Right ventricle myocardium superior (tissue), 1 donor: ENCODE data around the gene SDC3. TPM values are rescaled to one million over a fixed set of nuclear protein-coding genes. Genes with fewer than 3 reads are reported as not detected.
A peak's percentile ranks its signal among the peaks of the same experiment; 100 is the strongest.
"Not testable (repeated sequence)": the region's sequence is repeated elsewhere in the genome, so short reads cannot be mapped to it uniquely, and the experiment has no call there.

ENCODE experiments used
- ATAC-seq: fragments of 200-7000 bp; cut with Tn5 transposase; one replicate; pipeline ENCODE4 v1.9.1; 2020; ENCODE audit warnings: mild to moderate bottlenecking; ENCODE audit not compliant: poor library complexity
- DNase-seq: peaks from one replicate; pipeline ENCODE4 v3.0.0-alpha.2; 2020
- intact Hi-C: fragments of 100-400 bp; cut with DNase I; formaldehyde crosslinking; loops from one replicate; pipeline ENCODE4 v1.11.2; 2022
- long read RNA-seq: library from polyadenylated mRNA; unstranded; transcript quantifications from one replicate; pipeline ENCODE4 v2.0.0, GENCODE V29; 2021
- total RNA-seq: library from RNA; stranded (reverse); fragmentation: NEBNext Ultra II Directional; extraction: Animal tissue kit (Norgen Biotek cat#: 25700); gene quantifications from one replicate; pipeline ENCODE4 v1.2.1, GENCODE V29; 2021
- donor health status: DM: no; HTN: yes; CAD: no; lungs with severe emphysema.

Gene SDC3
- 19.9 TPM for total RNA-seq
- long read RNA-seq, partial matches to known transcripts = 0 of 64 reads
- long read RNA-seq, other reads (novel, unspliced or antisense) = 63 of 64 reads

GRCh38 chr1:30908696-30909364 lies at the start of gene SDC3:
SDC3 (minus strand) TSS chr1:30908758; CDS start chr1:30908586, 172 bp downstream.
- peak; percentile 54 for DNase-seq
- intact Hi-C loops = loop anchor here (10.0 kb wide), 1 partner anchor 54 kb away; no protein-coding TSS in a partner anchor
- ATAC-seq = peak; percentile 58

- DNase-seq (no peak), ATAC-seq (no peak)
- intact Hi-C loops = no loop called here
Observed at GRCh38 chr1:30957560-30958222, 49.1 kb upstream of the SDC3 start.

GRCh38 chr1:30955448-30956015 lies 47.0 kb upstream of the SDC3 start:
- no peak for DNase-seq
- ATAC-seq = no peak
- intact Hi-C loops = no loop called here

- no peak for DNase-seq
- intact Hi-C loops = no loop called here
- ATAC-seq = no peak
Observed at GRCh38 chr1:30953685-30954084, 45.1 kb upstream of the SDC3 start.

GRCh38 chr1:30952098-30952497 lies 43.5 kb upstream of the SDC3 start:
- ATAC-seq (no peak), DNase-seq (no peak)
- intact Hi-C loops = no loop called here

- intact Hi-C loops = no loop called here
- ATAC-seq (no peak), DNase-seq (no peak)
Observed at GRCh38 chr1:30950700-30951099, 42.1 kb upstream of the SDC3 start.

GRCh38 chr1:30950053-30950452 lies 41.5 kb upstream of the SDC3 start:
- ATAC-seq (no peak), DNase-seq (no peak)
- intact Hi-C loops = no loop called here

- intact Hi-C loops, ATAC-seq, DNase-seq: not testable (repeated sequence)
Observed at GRCh38 chr1:30949487-30949838, 40.9 kb upstream of the SDC3 start.

- ATAC-seq, intact Hi-C loops, DNase-seq: not testable (repeated sequence)
Observed at GRCh38 chr1:30948813-30949486, 40.4 kb upstream of the SDC3 start.

GRCh38 chr1:30948278-30948677 lies 39.7 kb upstream of the SDC3 start:
- DNase-seq (no peak), ATAC-seq (no peak)
- intact Hi-C loops = no loop called here

- intact Hi-C loops = no loop called here
- no peak for ATAC-seq
- DNase-seq = no peak
Observed at GRCh38 chr1:30947212-30947611, 38.7 kb upstream of the SDC3 start.

- DNase-seq = no peak
- intact Hi-C loops = no loop called here
- no peak for ATAC-seq
Observed at GRCh38 chr1:30942326-30942963, 33.9 kb upstream of the SDC3 start.

GRCh38 chr1:30940541-30940940 lies 32.0 kb upstream of the SDC3 start:
- ATAC-seq (no peak), DNase-seq (no peak)
- intact Hi-C loops = no loop called here

- ATAC-seq (no peak), DNase-seq (no peak)
- intact Hi-C loops = no loop called here
Observed at GRCh38 chr1:30936541-30937171, 28.1 kb upstream of the SDC3 start.

GRCh38 chr1:30935758-30936157 lies 27.2 kb upstream of the SDC3 start:
- intact Hi-C loops, ATAC-seq: not testable (repeated sequence)

GRCh38 chr1:30934613-30935012 lies 26.1 kb upstream of the SDC3 start:
- ATAC-seq (no peak), DNase-seq (no peak)
- intact Hi-C loops = no loop called here

More at GRCh38 chr1:30935758-30936157, 27.2 kb upstream of the SDC3 start:
- not testable (repeated sequence) for DNase-seq

- intact Hi-C loops = no loop called here
- DNase-seq (no peak), ATAC-seq (no peak)
Observed at GRCh38 chr1:30933874-30934252, 25.3 kb upstream of the SDC3 start.

GRCh38 chr1:30930631-30931173 lies 22.1 kb upstream of the SDC3 start:
- DNase-seq = no peak
- intact Hi-C loops = no loop called here

More at GRCh38 chr1:30930631-30931173, 22.1 kb upstream of the SDC3 start:
- ATAC-seq = no peak
